Activated T-helper 9 cell treated with anti-CD3 and anti-CD28 coated beads, Interleukin-2, amount 50 U/mL, for 16 hours (primary cell): ENCODE measurements around the gene ACVR2B.

Source experiments
- DNase-seq: peaks from one replicate; pipeline ENCODE4 v3.0.0-alpha.2; 2020; ENCODE audit warnings: low read depth

The ACVR2B gene

DNA sequence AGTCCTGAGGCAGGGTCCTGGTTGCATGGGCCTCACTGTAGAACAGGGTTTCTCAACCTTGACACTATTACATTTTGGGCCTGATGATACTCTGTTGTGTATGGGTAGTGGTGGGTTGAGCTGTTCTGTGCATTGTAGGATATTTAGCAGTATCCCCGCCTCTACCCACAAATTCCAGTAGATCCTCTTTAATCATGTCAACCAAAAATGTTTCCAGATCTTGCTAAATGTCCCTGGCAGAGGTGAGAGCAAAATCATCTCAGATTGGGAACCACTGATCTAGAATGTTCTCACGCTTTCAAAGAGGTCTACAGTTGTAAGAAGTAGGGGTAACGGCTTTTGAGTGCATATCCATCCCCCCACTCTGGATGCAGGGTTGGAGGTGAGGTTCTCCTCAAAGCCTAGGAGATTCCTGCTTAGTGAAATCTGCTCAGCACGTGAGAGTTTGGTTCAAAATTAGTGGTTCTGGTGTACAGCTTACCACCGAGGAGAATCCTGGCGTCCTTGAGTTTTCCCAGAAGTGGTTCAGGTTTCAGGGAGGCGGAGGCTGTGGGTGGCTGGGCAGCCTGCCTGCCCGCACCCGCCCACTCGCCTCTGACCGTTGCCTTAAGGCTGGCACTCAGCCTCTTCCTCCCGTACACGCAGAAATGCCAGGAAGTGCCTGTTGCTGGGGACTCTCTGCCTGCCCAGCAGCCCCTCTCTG is 5.3 kb downstream of the ACVR2B start:
- no peak for DNase-seq

DNA sequence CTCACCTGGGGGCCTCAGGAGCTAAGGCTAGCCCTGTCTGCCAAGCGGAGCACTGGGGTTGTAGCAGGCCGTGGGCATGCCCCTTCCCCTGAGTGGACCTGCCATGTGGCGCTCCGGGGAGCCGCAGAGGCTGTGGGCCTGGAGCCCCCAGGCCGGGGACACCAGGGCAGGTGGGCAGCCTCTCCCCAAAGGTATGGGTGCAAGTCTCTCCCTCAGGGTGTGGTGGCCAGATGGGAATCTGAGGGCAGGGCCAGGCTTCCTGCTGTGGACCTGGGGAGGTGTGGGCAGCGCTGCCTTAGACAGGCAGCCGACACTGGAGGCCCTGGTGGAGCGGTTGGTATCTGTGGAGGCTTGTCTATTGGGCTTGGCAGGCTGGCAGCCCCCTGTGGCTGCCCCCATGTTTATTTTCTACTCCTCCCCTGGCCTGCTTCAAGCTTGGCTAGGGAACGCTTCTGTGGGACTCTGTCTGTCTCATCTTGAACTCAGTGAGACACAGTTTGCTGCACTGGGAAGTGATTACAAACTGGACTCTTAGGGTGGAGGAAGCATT is 5.9 kb downstream of the ACVR2B start:
- no peak for DNase-seq

DNA sequence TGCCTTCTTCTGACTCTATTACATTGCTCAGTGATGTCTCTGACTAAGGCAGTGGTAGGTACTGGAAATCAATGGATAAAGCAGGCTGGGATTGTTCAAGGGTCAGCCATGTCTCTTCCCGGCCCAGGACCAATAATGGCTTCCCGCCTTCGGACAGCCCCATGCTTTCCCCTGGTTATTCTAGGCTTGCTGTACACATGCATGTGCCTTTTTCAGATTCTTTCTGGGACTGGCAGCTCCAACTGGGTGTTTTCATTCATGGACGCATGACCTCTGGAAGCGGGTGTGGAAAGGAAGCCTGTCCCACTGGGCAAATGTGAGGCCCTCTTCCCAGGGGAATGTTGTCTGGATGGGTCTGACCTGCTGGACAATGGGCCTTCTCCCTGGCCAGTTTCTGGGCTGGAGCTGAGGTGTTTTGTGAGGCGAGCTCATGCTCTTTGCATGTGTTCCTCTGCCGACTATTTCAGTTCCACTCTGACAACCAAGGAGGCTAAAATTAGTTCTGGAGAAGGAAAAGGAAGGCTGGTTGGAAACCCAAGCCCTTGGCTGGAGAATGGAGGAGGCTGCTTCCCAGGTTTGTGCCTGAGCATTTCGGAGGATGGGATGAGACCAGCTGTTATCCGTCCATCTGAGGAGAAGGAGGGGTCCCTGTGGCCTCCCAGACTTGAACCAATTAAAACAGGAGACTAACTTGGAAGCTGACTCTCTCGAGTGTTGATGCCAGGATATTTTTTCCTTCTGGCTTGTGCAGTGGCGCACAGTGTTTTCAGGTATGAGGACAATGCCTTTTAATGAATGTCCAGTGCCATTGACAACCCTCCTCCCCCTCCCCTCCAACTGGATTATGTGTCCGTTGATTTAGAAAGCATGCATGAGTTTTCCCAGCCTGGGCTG is 6.9 kb downstream of the ACVR2B start:
- DNase-seq = no peak

DNA sequence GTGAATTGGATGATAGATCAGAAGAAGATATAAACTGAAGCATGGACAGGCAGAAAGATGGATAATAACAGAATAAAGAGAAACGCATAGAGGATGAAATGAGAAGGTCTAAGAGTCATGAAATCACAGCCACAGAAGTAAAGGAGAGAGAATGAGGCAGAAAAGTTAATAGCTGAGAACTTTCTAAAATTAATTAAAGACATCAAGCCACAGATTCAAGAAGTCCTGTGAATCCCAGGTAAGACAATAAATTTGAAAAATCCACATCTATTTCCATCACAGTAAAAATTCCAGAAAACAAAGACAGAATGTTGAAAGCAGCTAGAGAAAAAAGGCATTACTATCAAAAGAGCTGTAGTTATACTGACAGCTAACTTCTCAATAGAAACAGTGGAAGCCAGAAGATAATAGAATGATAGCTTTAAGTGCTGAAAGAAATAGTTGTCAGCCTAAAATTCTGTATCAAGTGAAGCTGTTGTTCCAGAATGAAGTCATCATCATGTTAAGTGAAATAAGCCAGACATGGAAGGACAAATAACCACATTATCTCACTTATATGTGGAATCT is 12.0 kb downstream of the ACVR2B start:
- DNase-seq = no peak

DNA sequence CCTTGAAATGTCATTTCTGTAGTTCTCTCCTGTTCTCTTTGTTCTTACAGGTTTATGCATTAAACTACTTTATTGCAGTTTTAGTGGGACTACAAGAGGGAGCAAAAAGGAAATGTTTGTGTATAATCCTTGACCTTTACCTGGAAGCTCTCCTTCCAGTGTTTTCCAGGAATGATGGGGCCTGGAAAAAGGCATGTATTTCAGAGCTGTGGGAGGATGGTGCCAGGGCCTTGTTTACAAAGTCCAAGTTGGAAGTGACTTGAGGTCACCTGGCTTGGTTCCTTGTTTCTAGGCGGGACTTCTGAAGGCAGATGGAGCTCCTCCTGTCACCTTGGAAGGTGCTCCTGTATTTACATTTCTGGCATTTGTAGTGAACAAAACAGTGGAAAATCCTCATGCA is 15.1 kb downstream of the ACVR2B start:
- no peak for DNase-seq

DNA sequence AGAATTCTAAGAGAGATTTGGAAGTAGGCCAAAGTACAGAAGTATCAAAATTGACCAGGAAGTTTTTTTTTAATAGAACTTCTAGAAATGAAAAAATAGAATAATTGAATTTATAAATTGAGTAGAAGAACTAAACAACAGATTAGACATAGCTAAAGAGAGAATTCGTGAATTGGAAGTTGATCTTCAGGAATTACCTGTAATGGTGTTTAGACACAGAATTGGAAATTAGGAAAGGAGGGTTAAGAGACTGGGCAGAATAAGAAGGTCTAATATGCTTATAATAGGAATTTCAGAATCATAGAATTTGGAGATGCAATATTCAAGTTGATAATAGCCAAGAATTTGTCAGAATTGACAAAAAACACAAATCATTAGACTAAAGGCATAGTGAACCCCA is 16.2 kb downstream of the ACVR2B start:
- DNase-seq = no peak

DNA sequence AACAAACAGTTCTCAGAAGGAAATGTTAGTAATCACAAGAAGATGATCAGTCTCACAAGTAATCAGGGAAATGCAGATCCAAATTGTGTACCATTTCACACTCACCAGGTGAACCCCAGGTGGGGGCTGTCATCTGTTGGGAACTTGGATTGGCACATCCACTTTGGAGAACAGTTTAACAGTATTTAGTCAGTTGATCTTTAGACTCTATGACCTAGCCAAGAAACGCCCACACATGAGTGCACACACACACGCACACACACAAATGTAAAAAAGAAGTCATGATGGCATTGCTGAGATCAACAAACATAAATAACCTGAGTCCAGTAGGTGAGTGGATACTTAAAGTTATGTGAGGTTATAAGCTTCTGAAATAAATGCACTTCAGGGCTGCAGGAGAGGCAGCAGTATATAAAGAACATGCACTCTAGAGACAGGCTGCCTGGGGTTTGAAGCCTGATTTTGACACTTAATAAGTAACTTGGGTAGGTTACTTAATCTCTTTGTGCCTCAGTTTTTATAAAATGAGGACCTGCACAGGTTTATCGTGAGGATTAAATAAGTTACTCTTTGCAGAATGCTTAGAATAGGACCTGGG is 17.7 kb downstream of the ACVR2B start:
- no peak for DNase-seq

DNA sequence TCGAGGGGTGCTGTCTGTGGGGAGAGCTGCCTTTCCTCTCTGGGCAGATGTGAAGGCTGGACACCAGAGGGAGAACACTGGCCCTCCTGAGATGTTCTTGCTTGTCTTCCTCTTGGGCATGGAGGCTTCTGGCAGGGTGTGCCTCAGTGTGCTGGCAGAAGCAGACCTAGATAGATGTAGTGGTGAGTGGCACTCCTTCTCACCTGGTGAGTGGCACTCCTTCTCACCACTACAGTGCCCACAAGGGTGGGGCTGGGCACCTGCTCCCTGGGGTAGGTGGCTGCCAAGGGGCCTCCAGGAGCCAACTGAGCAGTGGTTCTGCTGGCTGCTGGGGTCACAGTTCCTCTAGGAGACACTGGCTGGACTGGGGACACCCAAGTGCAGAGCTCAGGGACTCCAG is 18.7 kb downstream of the ACVR2B start:
- no peak for DNase-seq

DNA sequence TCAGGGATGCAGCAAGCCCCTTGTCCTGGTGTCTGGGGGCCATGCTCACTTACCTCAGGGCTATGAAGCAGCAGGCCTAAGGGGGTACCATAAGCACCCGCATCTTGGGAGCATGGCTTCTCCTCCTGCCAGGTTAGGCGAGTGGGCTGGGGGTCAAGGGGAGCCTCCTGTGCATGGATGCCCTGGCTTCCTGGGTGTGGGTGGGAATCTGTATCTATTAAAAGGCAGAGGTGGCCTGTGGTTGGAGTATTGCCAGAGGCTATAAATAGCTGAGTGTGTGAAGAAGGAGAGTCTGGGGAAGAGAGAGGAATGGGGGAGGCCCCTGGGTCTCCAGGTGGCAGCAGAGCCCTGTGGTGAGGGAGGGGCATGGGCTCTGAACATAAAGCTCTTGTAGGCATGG is 19.5 kb downstream of the ACVR2B start:
- no peak for DNase-seq

DNA sequence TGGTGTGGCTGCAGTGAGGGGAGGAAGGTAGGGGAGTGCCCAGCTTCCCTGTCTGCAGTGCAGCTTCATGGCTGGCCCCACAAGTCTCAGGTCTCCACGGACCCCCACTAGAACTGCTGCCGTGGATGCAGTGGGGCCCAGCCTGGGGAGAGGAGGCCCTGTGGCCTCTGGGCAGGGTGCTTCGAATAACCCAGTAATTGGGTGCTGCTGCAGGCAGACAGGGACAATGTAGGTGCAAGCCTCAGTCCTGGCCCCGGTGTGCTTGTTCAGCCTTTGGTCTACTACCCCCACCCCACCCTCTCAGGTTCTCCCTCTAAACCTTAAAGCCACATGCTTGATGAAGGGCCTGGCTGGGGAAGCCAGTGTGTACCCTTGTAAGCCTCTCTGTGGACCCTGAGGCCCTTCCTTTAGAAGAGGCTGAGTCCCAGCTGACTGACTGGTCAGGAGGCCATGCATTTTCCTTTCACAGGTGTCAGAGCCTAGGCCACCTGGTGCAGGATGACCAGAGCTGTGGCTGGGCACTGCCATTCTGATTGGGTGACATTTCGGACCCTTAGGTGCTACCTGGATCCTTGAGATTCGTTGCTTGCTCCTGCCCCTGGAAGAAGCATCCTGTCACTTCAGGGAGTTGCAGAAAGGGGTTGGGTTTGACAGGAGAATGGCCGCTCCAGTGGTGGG is 21.4 kb downstream of the ACVR2B start:
- DNase-seq = no peak

DNA sequence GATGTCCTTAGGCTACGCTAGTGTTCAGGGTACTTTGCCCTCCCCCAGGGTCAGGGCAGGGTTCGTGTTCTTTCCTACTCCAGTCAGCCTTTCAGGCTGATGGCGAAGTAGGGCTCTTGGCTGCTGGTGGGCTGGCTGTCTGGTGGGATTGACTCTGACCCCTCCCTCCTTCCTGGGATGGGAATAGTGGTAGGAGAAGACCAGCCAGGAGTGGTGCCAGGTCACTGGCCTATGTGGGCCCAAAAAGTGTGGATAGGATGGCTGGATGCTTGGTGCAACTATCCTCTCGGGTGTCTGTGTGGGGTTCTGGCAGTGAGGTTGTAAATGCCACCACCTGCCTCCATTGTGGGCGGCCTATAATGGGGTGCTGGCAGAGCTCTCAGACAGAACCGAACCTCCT is 22.0 kb downstream of the ACVR2B start:
- DNase-seq = no peak

DNA sequence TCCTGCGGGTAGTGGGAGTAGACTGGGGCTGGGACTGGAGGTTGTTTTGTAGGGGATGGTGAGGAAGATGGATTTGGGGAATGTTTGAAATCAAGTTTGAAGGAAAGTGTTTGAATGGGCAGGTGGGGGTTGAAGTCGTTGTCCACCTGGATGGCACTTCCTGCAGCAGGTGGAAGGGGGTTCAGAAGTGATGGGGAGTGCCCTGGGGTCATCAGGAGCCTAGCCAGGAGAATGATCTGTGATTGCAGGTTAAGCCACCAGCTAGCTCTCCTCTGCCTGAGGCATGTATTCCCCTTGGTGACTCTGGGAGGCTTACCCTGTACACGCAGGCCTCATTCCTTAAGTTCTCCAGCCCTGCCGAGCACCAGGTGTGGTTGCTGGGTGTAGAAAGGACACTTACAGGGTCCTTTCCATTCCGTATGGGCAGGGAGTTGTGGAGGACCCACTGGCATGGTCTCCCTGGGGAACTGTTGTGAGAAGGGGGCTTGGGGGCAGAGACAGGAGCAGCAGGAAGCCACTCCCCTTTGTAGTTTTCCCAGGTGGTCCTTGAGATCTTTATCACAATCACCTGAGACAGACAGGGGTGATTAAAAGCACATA is 22.6 kb downstream of the ACVR2B start:
- no peak for DNase-seq

DNA sequence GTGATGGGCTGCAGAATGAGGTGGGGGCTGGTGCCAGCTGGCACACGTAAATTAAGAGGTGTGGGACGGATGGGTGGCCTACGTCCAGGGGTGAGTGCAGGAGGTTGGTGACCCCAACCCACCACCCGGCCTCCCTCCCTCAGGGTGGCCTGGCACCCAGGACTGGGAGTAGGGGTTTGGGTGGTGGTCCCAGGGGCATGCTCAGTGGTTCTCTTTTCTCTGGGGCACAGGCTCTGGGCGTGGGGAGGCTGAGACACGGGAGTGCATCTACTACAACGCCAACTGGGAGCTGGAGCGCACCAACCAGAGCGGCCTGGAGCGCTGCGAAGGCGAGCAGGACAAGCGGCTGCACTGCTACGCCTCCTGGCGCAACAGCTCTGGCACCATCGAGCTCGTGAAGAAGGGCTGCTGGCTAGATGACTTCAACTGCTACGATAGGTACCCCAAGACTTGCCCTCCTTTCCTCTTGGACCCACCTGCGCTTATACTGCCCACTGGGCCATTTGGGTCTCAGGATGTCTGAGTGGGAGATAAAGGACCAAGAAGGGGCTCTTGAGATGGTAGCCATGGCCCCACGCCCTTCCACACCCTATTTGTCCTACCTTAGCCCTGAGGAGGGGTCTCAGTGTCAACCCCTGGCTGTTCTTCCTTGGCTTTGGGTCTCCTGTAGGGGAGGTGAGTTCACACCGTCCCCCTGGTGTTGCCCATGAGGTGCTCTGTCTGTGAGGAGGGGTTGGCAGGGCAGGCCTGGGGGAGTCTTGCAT is 23.5 kb downstream of the ACVR2B start:
- DNase-seq = no peak

DNA sequence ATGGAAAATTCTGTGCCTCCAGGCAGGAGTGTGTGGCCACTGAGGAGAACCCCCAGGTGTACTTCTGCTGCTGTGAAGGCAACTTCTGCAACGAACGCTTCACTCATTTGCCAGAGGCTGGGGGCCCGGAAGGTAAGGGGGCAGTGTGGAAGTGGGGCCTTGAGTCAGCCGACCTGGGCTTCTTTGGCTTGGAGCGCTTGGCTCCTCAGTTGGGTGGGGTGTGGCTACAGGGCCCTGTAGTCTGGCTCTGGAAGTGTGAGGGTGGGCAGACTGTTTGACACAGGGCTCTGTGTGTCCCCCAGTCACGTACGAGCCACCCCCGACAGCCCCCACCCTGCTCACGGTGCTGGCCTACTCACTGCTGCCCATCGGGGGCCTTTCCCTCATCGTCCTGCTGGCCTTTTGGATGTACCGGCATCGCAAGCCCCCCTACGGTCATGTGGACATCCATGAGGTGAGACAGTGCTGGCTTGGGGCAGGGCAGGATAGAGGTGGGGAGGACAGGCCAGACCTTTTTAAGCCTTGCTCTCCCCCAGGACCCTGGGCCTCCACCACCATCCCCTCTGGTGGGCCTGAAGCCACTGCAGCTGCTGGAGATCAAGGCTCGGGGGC is 24.3 kb downstream of the ACVR2B start:
- no peak for DNase-seq

DNA sequence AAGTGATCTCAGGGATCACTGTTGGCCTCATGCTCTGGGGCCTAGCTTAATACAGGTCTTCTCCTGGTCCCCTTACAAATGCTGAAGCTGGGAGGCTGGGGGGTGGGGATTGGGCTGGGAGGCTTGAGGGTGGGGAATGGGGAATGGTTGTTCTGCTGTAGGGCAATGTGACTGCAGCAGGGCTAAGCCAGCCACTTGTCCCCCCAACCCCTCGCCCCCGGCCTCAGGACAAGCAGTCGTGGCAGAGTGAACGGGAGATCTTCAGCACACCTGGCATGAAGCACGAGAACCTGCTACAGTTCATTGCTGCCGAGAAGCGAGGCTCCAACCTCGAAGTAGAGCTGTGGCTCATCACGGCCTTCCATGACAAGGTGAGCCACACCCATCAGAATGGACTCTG is 25.2 kb downstream of the ACVR2B start:
- no peak for DNase-seq

DNA sequence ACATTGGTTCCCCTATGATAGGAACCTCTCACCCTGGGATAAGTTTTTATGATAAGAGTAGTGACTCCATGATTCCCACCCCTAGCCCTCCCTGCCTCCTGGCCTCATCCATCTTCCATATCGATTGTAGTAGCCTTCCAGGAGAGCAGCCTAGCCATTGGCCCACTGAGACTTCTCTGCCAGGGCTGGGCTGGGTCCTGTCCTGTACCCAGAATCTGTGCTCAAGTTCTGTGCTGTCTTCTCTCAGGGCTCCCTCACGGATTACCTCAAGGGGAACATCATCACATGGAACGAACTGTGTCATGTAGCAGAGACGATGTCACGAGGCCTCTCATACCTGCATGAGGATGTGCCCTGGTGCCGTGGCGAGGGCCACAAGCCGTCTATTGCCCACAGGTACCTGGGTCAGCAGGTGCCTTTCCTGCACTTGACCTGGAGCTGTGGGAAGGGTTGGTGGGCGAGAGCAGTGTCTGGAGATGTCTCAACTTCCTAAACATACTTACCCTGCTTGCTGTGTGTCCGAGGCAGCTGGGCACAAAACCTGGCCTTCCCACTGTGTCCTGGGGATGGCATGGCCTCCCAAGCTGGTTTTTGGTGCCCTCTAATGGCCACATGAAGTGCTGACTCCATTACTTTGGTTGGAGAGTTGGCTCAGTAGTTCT is 25.9 kb downstream of the ACVR2B start:
- no peak for DNase-seq

DNA sequence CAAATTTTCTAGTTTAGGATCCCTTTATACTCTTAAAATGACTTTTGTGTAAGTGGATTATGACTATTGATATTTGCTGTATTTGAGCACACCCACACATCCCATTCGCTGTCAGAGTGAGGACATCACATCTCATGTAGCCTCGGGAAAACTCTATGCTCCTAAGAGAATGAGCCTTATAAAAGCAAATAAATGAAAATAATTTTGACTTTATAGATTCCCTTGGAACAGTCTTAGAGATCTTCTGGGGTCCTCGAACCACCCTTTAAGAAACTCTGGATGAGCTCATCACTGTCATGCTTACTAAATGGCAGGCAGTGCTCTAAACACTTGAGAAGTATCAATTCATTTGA is 26.4 kb downstream of the ACVR2B start:
- no peak for DNase-seq

DNA sequence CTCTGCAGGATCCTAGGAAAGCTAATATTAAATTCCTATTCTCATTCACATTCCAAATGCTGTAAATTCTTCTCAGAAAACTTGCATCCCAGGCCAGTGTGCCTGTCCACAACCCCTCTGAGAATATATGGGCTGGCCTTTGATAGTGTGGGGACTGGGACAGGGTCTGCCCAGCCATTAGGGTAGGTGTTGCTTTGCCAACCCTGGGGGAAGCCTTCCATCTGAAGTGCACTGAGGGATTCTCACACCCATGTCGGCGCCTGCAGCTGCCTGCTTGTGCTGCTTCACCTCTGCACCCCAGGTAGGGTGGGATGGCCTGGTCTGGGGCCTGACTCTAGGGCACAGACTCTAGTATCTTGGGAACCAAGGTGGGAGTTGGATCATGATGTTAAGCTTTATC is 27.2 kb downstream of the ACVR2B start:
- no peak for DNase-seq

DNA sequence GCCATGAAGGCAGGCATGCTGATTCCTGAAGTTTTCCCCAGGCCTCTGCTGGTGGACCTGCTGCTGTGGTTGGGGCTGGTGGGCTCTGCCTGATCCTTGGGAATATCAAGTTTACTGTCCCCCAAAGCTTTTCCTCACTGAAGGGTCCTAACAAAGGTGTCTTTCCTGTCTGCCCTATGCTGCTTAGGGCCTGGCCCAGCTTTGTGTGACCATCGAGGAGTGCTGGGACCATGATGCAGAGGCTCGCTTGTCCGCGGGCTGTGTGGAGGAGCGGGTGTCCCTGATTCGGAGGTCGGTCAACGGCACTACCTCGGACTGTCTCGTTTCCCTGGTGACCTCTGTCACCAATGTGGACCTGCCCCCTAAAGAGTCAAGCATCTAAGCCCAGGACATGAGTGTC is 29.3 kb downstream of the ACVR2B start:
- no peak for DNase-seq

DNA sequence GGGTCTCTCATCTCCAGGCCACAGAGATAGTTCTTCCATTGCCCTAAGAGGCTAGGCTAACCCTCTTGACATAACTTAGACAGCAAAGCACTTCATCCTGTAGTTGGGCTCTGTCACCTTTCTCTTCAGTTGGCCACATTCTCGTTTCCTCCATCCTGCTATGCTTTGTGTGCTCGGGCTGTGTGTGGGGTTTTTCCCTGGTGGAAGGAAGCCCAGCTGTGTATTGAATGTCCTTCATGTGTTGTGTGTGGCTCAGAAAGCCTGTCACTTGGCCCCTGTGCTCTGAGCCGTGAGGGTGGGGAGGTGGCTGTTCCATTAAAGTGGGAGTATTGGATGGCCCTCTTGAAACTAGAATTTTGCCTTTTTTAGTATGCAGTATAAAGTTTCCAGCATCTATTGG is 33.6 kb downstream of the ACVR2B start:
- DNase-seq = no peak
